Measurements from ENCODE around the gene ORMDL2.

- no peak for TF ChIP-seq POLR2A (IDR thresholded peaks at IDR 0.05)
- TF ChIP-seq POLR2AphosphoS5 (IDR thresholded peaks at IDR 0.05): no peak
- TF ChIP-seq CTCF (IDR thresholded peaks at IDR 0.05): no peak
- TF ChIP-seq EP300 (IDR thresholded peaks at IDR 0.05): no peak
These were observed 20.3 kb upstream of the ORMDL2 start for GRCh38 chr12:55797550-55797949.

All from upper lobe of left lung (tissue), 4 donors.